Measurements from ENCODE around the gene ATAD2B.

Gene ATAD2B

DNA sequence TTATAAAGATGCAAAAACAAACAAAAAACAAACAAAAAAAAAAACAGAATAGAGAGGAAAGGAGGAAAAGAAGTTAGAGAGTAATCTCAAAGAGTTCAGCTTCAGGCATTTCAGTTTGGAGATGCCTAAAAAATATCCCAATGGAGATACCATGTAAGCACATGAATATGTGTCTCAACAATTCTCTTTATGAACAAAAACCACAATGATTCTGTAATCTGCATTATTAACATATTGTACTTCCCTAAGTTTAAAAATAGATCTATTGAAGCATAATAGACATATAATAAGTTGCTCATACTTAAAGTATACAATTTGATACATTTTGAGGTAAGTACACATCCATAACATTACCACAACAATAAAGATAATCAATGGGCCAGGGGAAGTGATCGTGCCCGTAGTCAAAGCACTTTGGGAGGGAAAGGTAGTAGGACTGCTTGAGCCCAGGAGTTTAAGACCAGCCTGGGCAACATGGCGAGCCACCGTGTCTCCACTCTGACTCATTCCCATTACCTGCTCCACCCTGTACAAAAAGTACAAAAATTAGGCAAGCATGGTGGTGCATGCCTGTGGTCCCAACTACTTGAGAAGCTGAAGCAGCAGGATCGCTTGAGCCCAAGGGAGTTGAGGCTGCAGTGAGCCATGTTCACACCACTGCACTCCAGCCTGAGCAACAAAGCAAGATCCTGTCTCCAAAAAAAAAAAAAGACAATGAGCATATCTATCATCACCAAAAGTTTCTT lies 158.9 kb downstream of the ATAD2B start:
- TF ChIP-seq, protein P1, sequence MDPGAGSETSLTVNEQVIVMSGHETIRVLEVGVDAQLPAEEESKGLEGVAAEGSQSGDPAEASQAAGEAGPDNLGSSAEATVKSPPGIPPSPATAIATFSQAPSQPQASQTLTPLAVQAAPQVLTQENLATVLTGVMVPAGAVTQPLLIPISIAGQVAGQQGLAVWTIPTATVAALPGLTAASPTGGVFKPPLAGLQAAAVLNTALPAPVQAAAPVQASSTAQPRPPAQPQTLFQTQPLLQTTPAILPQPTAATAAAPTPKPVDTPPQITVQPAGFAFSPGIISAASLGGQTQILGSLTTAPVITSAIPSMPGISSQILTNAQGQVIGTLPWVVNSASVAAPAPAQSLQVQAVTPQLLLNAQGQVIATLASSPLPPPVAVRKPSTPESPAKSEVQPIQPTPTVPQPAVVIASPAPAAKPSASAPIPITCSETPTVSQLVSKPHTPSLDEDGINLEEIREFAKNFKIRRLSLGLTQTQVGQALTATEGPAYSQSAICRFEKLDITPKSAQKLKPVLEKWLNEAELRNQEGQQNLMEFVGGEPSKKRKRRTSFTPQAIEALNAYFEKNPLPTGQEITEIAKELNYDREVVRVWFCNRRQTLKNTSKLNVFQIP (CRISPR knock-in tag; IDR thresholded peaks at IDR 0.05; ENCODE audit: borderline replicate concordance, low read depth) = no peak
- TF ChIP-seq ZFP30 (CRISPR knock-in tag; IDR thresholded peaks at IDR 0.05) = no peak
- TF ChIP-seq ARNTL (CRISPR knock-in tag; IDR thresholded peaks at IDR 0.05; ENCODE audit: borderline replicate concordance, low read depth) = no peak
- TF ChIP-seq, protein P2, sequence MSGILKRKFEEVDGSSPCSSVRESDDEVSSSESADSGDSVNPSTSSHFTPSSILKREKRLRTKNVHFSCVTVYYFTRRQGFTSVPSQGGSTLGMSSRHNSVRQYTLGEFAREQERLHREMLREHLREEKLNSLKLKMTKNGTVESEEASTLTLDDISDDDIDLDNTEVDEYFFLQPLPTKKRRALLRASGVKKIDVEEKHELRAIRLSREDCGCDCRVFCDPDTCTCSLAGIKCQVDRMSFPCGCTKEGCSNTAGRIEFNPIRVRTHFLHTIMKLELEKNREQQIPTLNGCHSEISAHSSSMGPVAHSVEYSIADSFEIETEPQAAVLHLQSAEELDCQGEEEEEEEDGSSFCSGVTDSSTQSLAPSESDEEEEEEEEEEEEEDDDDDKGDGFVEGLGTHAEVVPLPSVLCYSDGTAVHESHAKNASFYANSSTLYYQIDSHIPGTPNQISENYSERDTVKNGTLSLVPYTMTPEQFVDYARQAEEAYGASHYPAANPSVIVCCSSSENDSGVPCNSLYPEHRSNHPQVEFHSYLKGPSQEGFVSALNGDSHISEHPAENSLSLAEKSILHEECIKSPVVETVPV (CRISPR knock-in tag; IDR thresholded peaks at IDR 0.05) = no peak
- TF ChIP-seq GLIS3 (CRISPR knock-in tag; IDR thresholded peaks at IDR 0.05) = no peak
- TF ChIP-seq TCF4 (CRISPR knock-in tag; IDR thresholded peaks at IDR 0.05; ENCODE audit: borderline replicate concordance) = no peak
- TF ChIP-seq PPARA (CRISPR knock-in tag; IDR thresholded peaks at IDR 0.05; ENCODE audit: borderline replicate concordance) = no peak
- TF ChIP-seq ZNF8 (CRISPR knock-in tag; IDR thresholded peaks at IDR 0.05) = no peak
- TF ChIP-seq, protein P3, sequence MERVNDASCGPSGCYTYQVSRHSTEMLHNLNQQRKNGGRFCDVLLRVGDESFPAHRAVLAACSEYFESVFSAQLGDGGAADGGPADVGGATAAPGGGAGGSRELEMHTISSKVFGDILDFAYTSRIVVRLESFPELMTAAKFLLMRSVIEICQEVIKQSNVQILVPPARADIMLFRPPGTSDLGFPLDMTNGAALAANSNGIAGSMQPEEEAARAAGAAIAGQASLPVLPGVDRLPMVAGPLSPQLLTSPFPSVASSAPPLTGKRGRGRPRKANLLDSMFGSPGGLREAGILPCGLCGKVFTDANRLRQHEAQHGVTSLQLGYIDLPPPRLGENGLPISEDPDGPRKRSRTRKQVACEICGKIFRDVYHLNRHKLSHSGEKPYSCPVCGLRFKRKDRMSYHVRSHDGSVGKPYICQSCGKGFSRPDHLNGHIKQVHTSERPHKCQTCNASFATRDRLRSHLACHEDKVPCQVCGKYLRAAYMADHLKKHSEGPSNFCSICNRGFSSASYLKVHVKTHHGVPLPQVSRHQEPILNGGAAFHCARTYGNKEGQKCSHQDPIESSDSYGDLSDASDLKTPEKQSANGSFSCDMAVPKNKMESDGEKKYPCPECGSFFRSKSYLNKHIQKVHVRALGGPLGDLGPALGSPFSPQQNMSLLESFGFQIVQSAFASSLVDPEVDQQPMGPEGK (CRISPR knock-in tag; IDR thresholded peaks at IDR 0.05; ENCODE audit: borderline replicate concordance) = no peak
- TF ChIP-seq RARB (CRISPR knock-in tag; IDR thresholded peaks at IDR 0.05) = no peak
- TF ChIP-seq BACH2 (CRISPR knock-in tag; IDR thresholded peaks at IDR 0.05; ENCODE audit: borderline replicate concordance) = no peak
- TF ChIP-seq OSR1 (CRISPR knock-in tag; IDR thresholded peaks at IDR 0.05) = no peak
- no peak for TF ChIP-seq ESRRG (CRISPR knock-in tag; IDR thresholded peaks at IDR 0.05)
- no peak for TF ChIP-seq CSDC2 (CRISPR knock-in tag; IDR thresholded peaks at IDR 0.05)
- no peak for TF ChIP-seq ISL1 (CRISPR knock-in tag; IDR thresholded peaks at IDR 0.05)
- no peak for TF ChIP-seq TOX (CRISPR knock-in tag; IDR thresholded peaks at IDR 0.05; ENCODE audit: borderline replicate concordance)
- TF ChIP-seq, protein P4, sequence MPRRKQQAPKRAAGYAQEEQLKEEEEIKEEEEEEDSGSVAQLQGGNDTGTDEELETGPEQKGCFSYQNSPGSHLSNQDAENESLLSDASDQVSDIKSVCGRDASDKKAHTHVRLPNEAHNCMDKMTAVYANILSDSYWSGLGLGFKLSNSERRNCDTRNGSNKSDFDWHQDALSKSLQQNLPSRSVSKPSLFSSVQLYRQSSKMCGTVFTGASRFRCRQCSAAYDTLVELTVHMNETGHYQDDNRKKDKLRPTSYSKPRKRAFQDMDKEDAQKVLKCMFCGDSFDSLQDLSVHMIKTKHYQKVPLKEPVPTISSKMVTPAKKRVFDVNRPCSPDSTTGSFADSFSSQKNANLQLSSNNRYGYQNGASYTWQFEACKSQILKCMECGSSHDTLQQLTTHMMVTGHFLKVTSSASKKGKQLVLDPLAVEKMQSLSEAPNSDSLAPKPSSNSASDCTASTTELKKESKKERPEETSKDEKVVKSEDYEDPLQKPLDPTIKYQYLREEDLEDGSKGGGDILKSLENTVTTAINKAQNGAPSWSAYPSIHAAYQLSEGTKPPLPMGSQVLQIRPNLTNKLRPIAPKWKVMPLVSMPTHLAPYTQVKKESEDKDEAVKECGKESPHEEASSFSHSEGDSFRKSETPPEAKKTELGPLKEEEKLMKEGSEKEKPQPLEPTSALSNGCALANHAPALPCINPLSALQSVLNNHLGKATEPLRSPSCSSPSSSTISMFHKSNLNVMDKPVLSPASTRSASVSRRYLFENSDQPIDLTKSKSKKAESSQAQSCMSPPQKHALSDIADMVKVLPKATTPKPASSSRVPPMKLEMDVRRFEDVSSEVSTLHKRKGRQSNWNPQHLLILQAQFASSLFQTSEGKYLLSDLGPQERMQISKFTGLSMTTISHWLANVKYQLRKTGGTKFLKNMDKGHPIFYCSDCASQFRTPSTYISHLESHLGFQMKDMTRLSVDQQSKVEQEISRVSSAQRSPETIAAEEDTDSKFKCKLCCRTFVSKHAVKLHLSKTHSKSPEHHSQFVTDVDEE (CRISPR knock-in tag; IDR thresholded peaks at IDR 0.05) = no peak
- no peak for ATAC-seq

DNA sequence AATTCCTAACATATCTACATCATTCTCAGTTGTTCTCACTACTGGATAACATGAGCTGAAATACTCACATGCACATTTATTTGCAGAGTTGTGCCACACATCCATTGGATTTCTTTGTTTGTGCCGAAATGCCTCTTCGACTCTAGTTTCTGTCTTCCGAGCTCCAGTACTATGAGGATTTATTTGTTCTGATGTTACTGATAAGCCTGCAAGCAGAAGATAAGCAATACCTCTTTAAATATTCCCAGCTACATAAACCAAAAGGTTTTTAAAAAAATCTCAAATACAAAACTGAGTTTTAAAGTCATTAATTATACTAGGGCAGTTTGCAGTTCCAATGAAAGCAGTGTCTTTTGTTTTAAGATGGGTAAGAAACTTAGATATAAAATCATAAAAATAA lies 164.8 kb downstream of the ATAD2B start:
- TF ChIP-seq CSDC2 (CRISPR knock-in tag; IDR thresholded peaks at IDR 0.05) (no peak), RARB (CRISPR knock-in tag; IDR thresholded peaks at IDR 0.05) (no peak), TOX (CRISPR knock-in tag; IDR thresholded peaks at IDR 0.05; ENCODE audit: borderline replicate concordance) (no peak), PPARA (CRISPR knock-in tag; IDR thresholded peaks at IDR 0.05; ENCODE audit: borderline replicate concordance) (no peak), ARNTL (CRISPR knock-in tag; IDR thresholded peaks at IDR 0.05; ENCODE audit: borderline replicate concordance, low read depth) (no peak), TCF4 (CRISPR knock-in tag; IDR thresholded peaks at IDR 0.05; ENCODE audit: borderline replicate concordance) (no peak)
- TF ChIP-seq, protein P3 (CRISPR knock-in tag; IDR thresholded peaks at IDR 0.05; ENCODE audit: borderline replicate concordance) = no peak
- TF ChIP-seq, protein P1 (CRISPR knock-in tag; IDR thresholded peaks at IDR 0.05; ENCODE audit: borderline replicate concordance, low read depth) = no peak
- no peak for ATAC-seq
